KG1 (cell line): ENCODE data around the gene MYCBP2.
"Not testable (repeated sequence)": the region's sequence is repeated elsewhere in the genome, so short reads cannot be mapped to it uniquely, and the experiment has no call there.

Experiments used
- DNase-seq: peaks from one replicate; lab custom pipeline; 2025; lab: John Stamatoyannopoulos, UW

Gene MYCBP2

DNA sequence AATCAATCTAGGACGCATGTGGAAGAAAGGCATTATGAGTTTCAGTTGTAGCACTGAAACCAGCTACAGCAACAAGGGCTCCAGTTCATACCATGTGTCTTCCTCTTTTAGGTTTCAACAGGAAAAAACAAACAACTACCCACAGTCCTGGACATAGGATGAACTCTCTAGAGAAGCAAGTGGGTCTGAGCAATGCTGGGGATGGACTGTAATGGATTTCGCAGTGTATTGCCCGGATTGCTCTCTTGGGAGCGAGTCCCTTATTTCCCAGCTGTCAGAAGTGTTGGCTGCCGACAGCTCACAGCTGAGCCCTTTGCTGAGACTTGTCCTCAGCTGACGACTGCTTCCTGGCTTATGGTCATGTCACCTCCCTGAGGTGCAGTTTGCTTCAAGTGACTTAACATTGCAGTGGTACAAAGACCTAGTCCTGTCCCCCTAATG, 12.1 kb upstream of the MYCBP2 start:
- peak; percentile 65 for DNase-seq

DNA sequence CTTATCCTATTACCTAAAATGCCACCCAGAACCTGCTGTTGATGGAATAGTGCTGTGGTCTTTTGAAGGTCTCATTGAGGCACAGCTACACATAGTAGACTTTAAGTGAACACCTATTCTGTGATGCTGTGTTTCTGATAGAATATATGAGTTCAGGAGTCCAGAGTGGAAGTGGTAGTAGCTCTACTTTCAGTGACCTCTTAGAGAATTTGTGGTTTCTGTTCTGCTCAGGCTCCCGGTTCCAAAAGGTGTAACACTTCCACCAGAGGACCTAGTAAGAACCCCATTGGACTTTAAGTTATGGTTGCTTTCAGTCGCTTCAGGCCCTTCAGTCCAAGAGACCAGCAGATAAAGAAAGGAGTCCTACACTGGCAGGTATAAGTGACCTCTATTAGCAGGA, 11.4 kb upstream of the MYCBP2 start:
- DNase-seq, result no peak

DNA sequence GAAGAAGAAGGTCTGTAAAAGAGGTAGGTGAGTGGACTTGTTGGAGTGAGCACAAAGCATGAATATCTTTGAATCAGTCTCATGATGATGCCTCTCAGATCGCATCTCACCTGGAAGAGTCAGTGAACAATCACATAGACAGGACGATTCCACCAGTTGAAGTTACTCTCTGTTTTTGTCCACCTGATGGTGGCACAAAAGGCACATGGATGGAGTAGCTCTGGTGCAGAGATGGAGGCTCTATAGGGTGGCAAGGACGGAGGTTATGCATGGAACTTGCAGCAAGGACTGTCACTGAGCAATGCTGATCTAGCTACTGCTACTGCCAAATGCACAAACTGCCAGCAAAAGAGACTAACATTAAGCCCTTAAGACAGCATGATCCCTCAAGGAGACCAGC, 10.3 kb upstream of the MYCBP2 start:
- DNase-seq, result no peak

DNA sequence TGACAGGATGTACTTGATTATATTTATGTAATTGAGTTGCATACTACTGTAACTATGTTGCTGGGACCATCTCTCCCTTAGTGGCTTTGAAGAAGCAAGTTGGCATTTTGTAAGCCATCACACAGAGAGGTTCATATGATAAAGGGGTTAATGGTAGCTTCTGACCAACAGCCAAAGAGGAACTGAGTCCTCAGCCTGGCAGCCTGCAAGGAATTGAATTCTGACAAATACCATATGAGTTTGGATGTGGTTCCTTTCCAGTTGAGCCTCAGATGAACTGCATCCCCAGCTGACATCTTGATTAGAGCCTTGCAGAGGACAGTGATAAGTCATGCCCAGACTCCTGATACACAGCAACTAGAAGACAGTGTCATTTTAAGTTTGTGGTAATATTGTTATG, 8.6 kb upstream of the MYCBP2 start:
- DNase-seq, result no peak

DNA sequence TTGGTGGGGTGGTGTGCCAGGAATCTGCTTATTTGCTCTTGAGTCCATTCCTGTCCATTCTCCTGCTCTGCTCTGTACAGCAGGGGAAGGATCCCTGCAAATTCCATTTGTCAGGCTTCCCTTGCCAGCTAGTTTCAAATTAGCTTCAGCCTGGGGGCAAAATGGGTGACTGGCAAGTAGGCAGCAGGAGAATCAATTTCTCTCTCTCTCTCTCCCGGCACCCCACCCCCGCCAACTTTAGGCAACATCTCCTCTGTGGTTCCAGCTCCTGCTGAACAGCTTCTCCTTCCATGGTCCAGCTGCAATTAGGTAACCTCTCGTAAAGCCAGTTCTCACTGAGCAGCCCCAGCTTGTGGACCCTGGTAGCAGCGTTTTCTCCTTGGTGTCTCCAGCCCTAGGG, 6.7 kb upstream of the MYCBP2 start:
- no peak for DNase-seq

DNA sequence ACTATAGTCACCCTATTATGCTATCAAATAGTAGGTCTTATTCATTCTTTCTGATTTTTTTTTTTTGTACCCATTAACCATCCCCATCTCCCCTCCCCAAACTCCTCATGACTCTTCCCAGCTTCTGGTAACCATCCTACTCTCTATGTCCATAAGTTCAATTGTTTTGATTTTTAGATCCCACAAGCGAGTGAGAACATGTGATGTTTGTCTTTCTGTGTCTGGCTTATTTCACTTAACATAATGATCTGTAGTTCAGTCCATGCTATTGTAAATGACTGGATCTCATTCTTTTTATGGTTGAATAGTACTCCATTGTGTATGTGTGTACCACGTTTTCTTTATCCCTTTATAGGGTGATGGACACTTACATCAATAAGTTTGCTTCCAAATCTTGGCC, 4.5 kb upstream of the MYCBP2 start:
- DNase-seq, result no peak

DNA sequence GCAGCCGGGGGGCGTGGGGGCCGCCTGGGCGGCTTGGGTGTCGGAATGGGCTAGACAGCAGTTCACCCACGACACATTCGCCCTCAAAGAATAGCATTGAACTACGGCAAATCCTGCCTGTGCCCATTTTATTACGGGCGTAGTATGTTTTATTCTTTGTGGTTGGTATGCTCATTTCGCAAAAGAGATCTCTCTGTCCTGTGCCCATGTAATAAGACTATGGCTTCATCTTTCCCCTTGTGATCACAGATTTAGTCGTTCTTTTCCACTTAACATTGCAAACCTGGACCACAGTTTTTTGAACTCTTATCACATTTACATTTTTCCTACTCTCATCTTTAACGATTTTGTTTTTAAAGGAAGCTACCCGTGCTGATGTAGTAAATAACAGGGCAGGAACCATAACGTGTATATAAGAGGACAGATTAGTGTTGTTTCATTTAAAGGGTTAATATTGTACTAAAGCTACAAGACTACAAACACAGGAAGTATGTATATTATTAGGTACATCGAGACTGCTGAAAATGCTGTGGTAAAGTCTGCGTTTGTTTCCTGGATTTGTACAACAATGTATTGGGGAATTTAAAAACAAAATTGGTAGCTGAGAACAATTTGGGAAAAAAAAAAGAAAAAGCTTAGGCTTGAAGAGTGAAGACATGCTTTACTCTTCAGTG, 3.2 kb upstream of the MYCBP2 start:
- DNase-seq, result peak; percentile 54

DNA sequence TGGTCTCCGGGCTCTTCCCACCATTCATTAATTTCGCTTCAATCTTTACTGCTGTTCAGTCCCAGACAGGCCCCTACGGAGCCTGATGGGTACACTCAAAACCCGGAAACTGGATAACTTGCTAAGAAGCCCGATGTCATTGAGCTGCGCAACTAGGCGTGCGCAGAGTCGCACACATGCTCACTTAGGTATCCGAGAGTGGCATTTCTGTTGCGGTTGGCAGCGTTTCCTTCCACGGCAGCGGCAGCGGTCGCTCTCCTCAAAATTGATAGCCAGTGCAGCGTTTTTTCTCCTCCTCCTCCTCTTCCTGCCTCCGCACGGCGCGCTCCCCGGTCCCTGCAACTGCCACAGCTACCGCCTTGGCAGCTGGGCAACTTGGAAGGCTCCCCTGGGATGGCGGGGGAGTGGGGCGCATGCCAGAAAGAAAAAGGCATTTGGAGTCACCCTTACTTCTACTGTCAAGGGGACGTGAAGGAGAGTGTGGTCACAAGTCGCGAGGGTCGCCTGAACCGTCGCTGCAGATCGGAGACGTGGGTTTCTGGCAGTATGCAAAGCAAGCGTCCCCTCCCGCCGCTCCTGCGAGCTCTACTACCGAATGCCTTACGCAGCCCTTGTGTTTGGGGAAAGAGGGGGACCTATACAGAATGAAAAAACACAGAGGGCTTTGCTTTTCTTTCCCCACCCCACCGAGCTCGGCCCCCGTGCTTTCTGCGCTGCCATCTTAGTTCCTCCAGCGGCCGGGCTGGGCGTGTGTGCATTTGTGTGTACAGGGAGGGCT, 2.4 kb upstream of the MYCBP2 start:
- DNase-seq, result peak; percentile 90

DNA sequence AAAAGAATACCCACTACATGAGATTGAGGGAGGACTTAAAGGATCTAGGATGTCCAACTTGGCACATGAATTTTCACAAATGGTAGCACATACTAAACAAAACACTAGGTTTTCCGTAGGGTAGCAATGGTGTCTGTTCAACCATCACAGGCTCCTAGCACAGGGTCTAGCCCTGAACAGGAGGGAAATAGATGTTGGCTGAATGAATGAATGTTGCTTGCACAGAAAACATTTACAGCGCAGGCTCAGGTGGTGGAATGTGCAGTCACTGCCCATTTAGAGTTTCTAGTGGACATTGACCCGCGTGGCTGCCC, 1.9 kb upstream of the MYCBP2 start:
- DNase-seq, result no peak

DNA sequence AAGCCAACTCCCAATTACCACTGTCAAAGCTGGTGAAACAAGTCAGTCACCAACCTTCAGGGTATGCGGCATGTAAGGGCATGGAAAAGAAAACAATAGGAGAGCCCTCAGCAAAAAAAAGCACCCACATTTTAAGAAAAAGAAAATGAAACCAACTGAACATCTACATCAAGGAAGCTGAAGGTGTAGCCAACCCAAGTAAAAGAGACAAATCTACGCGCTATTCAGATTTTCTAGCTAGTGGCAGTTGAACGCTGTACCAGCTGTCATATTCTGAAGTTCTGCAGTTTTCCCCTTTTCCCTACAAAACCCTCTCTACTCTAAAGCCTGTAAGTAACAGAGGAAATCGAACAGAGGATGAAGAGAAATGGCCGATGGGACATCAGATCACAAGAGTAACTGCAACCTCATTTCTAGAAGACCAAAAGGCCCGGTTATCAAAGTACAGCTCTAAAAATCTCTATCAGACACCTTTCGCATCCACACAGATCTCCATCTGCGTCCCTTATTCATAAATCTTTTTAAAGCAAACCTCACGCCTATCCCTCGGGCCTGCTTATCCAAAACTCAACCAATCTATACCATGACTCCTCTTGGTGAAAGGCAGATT, 1.4 kb downstream of the MYCBP2 start:
- DNase-seq, result no peak

DNA sequence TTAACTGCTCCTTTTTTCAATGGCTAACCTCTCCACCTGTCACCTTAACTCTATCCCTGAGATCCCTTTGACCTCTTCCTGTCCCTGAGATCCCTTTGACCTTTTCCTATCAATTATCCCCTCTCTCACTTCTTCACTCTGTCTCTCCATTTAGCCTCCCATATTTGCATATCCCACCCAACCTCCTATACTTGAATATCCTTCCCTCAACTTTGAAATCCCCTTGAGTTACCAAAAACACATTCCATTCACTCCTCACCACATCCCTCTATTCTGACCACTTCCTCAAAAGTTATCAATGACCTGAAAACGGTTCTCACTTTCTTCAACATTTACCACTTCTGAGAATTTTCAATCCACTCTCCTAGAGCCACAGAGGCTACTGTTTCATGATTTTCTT, 3.0 kb downstream of the MYCBP2 start:
- no peak for DNase-seq

DNA sequence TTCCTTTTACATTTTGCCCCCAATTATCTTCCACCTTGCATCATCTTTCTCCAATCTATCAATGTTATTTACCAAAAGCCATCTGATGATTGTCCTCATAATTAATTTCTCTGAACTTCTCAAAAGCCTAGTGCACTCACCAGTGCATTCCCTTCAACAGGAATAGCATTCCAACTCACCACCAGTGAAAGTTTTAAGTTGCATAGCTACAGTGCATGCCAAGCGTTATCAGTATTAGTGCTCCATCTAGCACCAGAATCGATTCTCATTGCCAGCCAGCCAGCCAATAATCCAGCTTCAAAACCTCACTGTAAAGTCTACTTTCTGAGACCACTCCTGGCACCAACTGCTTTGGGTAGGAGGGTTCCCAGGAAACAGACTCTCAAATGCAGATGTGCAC, 7.4 kb downstream of the MYCBP2 start:
- DNase-seq, result no peak

DNA sequence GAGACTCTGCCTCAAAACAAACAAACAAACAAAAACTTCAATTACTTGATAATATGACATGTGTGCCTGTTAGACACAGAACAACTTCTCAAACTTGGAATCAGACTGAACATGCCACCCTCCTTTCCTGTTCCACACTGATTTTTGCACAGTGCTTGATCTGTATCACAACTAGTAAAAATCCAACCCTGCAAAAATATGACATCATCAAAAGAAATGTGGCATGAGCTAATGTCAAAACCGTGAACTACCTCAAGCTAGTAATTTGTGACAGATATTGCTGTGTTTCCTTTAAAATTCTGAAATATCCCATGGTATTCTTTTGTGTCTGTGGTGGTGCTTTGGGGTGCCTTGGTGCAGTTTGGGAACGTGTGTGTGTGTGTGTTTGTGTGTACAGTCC, 8.2 kb downstream of the MYCBP2 start:
- DNase-seq, result no peak

DNA sequence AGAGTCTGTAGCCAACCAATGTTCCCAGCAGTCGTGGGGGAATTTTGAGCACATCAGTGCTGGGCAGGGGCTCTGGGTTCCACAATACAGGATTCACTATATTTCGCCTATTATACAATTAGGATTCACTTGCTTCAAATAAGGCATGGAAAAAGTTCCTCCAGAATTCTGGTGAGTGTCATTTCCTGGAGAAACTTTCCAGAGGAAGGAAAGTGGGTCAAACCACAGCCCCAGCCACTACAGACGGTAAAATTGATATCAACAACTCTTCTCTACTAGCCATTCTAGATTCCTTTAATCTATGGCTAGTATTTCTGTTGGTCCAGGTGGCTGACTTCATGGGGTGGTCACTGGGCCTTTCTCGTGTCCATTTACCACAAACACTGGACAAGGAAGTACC, 10.5 kb downstream of the MYCBP2 start:
- DNase-seq, result no peak

DNA sequence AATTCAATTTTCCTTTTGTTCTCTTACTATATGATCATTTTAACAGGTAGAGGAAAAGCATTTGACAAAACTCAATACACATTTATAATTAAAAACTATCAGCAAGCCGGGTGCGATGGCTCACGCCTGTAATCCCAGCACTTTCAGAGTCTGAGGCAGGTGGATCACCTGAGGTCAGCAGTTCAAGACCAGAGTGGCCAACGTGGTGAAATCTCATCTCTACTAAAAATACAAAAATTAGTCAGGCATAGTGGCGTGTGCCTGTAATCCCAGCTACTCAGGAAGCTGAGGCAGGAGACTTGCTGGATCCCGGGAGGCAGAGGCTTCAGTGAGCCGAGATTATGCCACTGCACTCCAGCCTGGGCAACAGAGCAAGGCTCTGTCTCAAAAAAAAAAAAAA, 11.4 kb downstream of the MYCBP2 start:
- DNase-seq, result not testable (repeated sequence)

DNA sequence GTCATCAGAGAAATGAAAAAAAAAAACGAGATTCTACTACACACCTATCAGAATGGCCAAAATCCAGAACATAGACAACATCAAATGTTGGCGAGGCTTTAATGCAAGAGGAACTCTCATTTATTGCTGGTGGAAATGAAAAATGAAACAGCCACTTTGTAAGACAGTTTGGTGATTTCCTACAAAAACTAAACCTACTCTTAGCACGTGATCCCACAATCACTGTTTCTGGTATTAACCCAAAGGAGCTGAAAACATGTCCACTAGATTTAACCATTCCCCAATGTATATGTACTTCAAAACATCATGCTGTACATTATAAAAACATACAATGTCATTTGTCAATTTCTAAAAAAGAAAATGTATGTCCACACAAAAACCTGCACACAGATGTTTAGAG, 13.0 kb downstream of the MYCBP2 start:
- no peak for DNase-seq

DNA sequence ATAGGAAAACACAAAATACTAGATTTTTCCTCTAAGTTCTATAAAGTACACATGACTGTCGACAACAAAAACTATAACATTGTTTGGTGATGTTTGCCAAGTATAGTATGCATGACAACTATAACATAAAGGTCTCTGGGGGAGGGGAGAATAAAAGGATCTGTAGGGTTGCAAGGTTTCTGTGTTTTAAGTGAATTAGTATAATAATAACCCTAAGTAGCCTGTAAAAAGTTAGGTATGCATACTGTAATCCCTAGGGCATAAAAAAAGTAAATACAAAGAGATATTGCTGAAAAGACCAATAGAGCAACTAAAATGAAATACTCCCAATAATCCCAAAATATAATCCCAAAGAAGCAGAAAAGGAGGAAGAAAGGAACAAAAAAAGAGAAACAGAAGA, 14.6 kb downstream of the MYCBP2 start:
- no peak for DNase-seq

DNA sequence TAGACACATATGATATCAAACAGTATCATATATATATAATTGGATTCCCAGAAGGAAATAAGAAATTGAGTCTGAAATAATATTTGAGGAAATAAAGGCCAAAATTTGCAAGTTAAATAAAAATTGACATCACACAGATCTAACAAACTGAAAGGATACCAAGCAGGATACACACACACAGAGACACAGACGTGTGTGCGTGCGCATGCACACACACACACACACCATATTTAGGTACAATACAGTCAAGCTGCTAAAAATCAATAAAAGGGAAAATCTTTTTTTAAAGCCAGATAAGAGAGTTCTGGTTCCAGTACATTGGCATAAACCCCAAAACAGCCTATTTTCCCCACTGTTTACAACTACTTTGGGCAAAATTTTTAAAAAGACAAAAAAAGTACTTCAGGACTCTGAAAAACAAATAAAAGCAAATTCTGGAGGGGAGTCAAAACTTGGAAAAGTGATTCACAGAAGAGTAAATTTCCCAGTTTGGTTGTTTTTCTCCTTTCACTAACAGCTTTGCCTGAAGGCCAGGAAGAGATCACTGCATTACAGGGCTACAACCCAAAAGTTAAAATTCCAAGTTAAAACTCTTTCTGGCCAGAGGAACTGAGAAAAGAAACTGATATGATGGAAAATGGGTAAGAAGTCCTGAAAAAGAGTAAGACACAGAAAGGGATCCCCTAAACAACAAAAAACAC, 16.2 kb downstream of the MYCBP2 start:
- no peak for DNase-seq

DNA sequence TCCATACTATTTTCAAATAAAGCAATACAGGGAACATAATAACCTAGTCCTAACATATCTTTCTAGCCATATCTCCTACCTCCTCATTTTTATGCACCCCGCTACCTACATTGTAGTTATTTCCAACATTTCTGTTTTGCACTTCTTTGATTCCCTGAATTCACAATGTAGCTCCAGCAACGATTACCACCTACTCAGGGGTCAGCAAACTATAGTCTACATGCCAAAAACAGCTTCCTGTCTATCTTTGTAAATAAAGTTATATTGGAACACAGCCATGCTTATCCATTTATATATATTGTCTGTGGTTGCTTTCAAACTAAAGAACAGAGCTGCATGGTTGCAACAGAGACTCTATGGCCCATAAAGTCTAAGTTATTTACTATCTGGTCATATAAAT, 16.7 kb downstream of the MYCBP2 start:
- no peak for DNase-seq

DNA sequence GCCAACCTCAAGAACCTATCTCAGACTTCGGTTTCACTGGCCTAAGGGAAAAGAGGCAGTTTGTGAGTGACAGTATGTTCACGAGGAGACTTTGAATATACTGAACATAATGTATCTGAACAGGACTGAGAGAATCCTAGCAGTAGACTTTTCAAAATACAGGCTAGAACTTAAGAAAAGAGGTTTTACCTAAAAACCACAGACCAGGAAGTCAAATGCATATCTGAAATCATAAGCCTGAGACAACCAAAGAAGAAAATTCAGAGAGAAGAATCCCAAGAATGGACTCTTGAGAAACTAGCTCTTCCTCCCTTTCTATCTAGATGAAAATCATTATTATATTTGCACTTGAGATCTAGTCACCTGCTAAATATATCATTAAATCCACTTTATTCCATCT, 17.6 kb downstream of the MYCBP2 start:
- no peak for DNase-seq

DNA sequence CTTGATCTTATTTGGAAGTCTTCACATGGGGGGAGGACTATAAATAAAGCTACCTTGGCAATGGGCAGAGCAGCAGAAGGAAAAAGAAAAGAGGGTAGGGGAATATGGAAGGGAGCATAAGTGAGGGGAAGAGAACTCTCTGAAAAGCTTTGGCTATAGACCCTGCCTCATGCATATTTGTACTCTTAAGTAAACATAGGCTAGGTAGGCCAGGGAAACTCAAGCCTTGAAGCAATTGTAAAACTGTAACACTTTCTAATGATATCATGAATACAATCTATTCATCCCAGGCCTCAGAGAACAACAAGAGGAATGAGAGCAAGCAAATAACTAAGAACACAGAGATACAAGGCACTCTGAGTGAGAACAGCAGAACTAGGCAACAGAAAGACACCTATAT, 20.4 kb downstream of the MYCBP2 start:
- no peak for DNase-seq

DNA sequence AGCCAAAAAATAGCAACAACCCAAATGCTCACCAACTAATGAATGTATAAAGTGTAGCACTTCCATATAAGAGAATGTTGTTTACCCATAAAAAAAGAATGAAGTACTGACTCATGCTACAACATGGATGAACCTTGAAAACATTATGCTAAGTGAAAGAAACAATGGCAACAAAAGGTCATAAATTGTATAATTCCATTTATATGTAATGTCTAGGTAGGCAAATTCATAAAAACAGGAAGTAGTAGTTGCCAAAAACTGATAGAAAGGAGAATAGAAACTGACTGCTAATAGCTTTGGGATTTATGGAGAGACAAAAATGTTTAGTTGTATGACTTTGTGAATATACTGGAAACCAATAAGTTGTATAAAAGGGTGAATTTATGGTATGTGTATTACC, 21.6 kb downstream of the MYCBP2 start:
- DNase-seq, result no peak
